HEK293 (cell line): ENCODE measurements around the gene ZNF546.

Source experiments
- CTCF ChIA-PET: fragments of 350-600 bp; formaldehyde crosslinking; extraction: SDS; loops from one replicate; lab custom pipeline; 2021; ENCODE audit warnings: antibody characterized with exemption; lab: Yijun Ruan, JAX
- POLR2A ChIA-PET: fragments of 300-600 bp; formaldehyde crosslinking; extraction: SDS; loops from one replicate; lab custom pipeline; 2020; ENCODE audit warnings: antibody characterized with exemption, inconsistent platforms; lab: Yijun Ruan, JAX
- H3K27ac ChIP-seq: fragments of 200-500 bp; sonication (Bioruptor generic); 2 replicates; pipeline ENCODE4 v1.5.1; 2014; ENCODE audit warnings: low read depth, low read length, control low read depth, inconsistent platforms; ENCODE audit errors: extremely low read depth
- H3K36me3 ChIP-seq, 2 experiments: fragments of 200-500 bp in 1 of 2; sonication (Bioruptor generic) in 1 of 2; 1 replicate in 1 of 2; 2 replicates in 1 of 2; pipeline ENCODE4 v1.5.1; 2014 to 2017; ENCODE audit warnings: inconsistent platforms in 2 of 2, low read length in 2 of 2; ENCODE audit not compliant: control insufficient read depth in 2 of 2, insufficient read depth in 1 of 2
- H3K4me1 ChIP-seq: fragments of 200-500 bp; sonication (Bioruptor generic); 2 replicates; pipeline ENCODE4 v1.5.1; 2014; ENCODE audit warnings: mild to moderate bottlenecking, low read length, inconsistent platforms; ENCODE audit not compliant: control insufficient read depth, insufficient read depth
- H3K4me3 ChIP-seq: 2 replicates; pipeline ENCODE4 v1.5.1; 2011; ENCODE audit warnings: low read depth, mild to moderate bottlenecking, control low read depth, low read length, moderate library complexity
- H3K9me3 ChIP-seq: fragments of 200-500 bp; sonication (Bioruptor generic); 2 replicates; pipeline ENCODE4 v1.5.1; 2014; ENCODE audit warnings: low read depth, low read length, inconsistent platforms; ENCODE audit not compliant: control insufficient read depth, insufficient read depth
- ELK4 ChIP-seq: IDR thresholded peaks from 2 replicates; pipeline ENCODE4 v1.6.1; 2011; ENCODE audit warnings: mild to moderate bottlenecking, low read depth, low read length, borderline replicate concordance
- HOXA7 ChIP-seq: sonication (generic); formaldehyde crosslinking; IDR thresholded peaks from 2 replicates; pipeline ENCODE4 v1.8.1; 2022; ENCODE audit warnings: missing genetic modification reagents, borderline replicate concordance
- MZF1 ChIP-seq: fragments of 450-650 bp; formaldehyde crosslinking; IDR thresholded peaks from 2 replicates; pipeline ENCODE4 v1.5.1; 2017; ENCODE audit warnings: missing biosample characterization, missing genetic modification characterization, borderline replicate concordance
- RBAK ChIP-seq: fragments of 450-650 bp; formaldehyde crosslinking; IDR thresholded peaks from 2 replicates; pipeline ENCODE4 v1.5.1; 2016; ENCODE audit warnings: missing biosample characterization, missing genetic modification characterization
- SALL2 ChIP-seq: fragments of 450-650 bp; formaldehyde crosslinking; IDR thresholded peaks from 2 replicates; pipeline ENCODE4 v1.5.0; 2017; ENCODE audit warnings: missing biosample characterization, mild to moderate bottlenecking, missing genetic modification characterization, borderline replicate concordance
- SETDB1 ChIP-seq: IDR thresholded peaks from one replicate; pipeline ENCODE4 v1.6.1; 2017; ENCODE audit warnings: mild to moderate bottlenecking, low read length, moderate library complexity, mixed read lengths; ENCODE audit not compliant: insufficient read length
- ZEB2 ChIP-seq: fragments of 450-650 bp; formaldehyde crosslinking; IDR thresholded peaks from 2 replicates; pipeline ENCODE4 v1.5.1; 2016; ENCODE audit warnings: missing biosample characterization, missing genetic modification characterization
- ZFP3 ChIP-seq: fragments of 450-650 bp; formaldehyde crosslinking; IDR thresholded peaks from 2 replicates; pipeline ENCODE4 v1.5.1; 2016; ENCODE audit warnings: low read depth, missing biosample characterization, missing genetic modification characterization
- ZNF121 ChIP-seq: fragments of 450-650 bp; formaldehyde crosslinking; IDR thresholded peaks from 2 replicates; pipeline ENCODE4 v1.5.1; 2016; ENCODE audit warnings: missing biosample characterization, missing genetic modification characterization
- ZNF132 ChIP-seq: fragments of 450-650 bp; formaldehyde crosslinking; IDR thresholded peaks from 2 replicates; pipeline ENCODE4 v1.5.1; 2017; ENCODE audit warnings: missing biosample characterization, missing genetic modification characterization, borderline replicate concordance
- ZNF169 ChIP-seq: fragments of 450-650 bp; formaldehyde crosslinking; IDR thresholded peaks from 2 replicates; pipeline ENCODE4 v1.5.1; 2016; ENCODE audit warnings: missing biosample characterization, missing genetic modification characterization
- ZNF18 ChIP-seq: fragments of 450-650 bp; formaldehyde crosslinking; IDR thresholded peaks from 2 replicates; pipeline ENCODE4 v1.5.1; 2016; ENCODE audit warnings: missing biosample characterization, missing genetic modification characterization
- ZNF211 ChIP-seq: fragments of 450-650 bp; formaldehyde crosslinking; IDR thresholded peaks from 2 replicates; pipeline ENCODE4 v1.5.1; 2016; ENCODE audit warnings: low read depth, missing biosample characterization, missing genetic modification characterization
- ZNF221 ChIP-seq: fragments of 450-650 bp; formaldehyde crosslinking; IDR thresholded peaks from 2 replicates; pipeline ENCODE4 v1.5.1; 2017; ENCODE audit warnings: missing biosample characterization, missing genetic modification characterization, borderline replicate concordance
- ZNF366 ChIP-seq: fragments of 450-650 bp; formaldehyde crosslinking; conservative IDR thresholded peaks from 2 replicates; pipeline ENCODE4 v1.5.1; 2016; ENCODE audit warnings: missing biosample characterization, missing genetic modification characterization
- ZNF473 ChIP-seq: fragments of 450-650 bp; formaldehyde crosslinking; IDR thresholded peaks from 2 replicates; pipeline ENCODE4 v1.5.1; 2017; ENCODE audit warnings: missing biosample characterization, missing genetic modification characterization
- ZNF510 ChIP-seq: fragments of 450-650 bp; formaldehyde crosslinking; IDR thresholded peaks from 2 replicates; pipeline ENCODE4 v1.5.1; 2018; ENCODE audit warnings: mild to moderate bottlenecking, missing genetic modification characterization, missing biosample characterization; ENCODE audit not compliant: insufficient replicate concordance
- ZNF585B ChIP-seq: fragments of 450-650 bp; formaldehyde crosslinking; IDR thresholded peaks from 2 replicates; pipeline ENCODE4 v1.5.1; 2016; ENCODE audit warnings: missing biosample characterization, missing genetic modification characterization
- ZNF621 ChIP-seq: fragments of 450-650 bp; formaldehyde crosslinking; IDR thresholded peaks from 2 replicates; pipeline ENCODE4 v1.5.1; 2017; ENCODE audit warnings: missing biosample characterization, missing genetic modification characterization
- ZNF660 ChIP-seq: fragments of 450-650 bp; IDR thresholded peaks from 2 replicates; pipeline ENCODE4 v1.5.1; 2018; ENCODE audit warnings: missing biosample characterization, mild to moderate bottlenecking, missing genetic modification characterization
- ZNF76 ChIP-seq: fragments of 450-650 bp; formaldehyde crosslinking; IDR thresholded peaks from 2 replicates; pipeline ENCODE4; 2016; ENCODE audit warnings: low read depth, missing biosample characterization, missing genetic modification characterization, borderline replicate concordance
- ZNF792 ChIP-seq: fragments of 450-650 bp; formaldehyde crosslinking; IDR thresholded peaks from 2 replicates; pipeline ENCODE4 v1.5.1; 2016; ENCODE audit warnings: missing biosample characterization, missing genetic modification characterization
- ZNF830 ChIP-seq: fragments of 450-650 bp; IDR thresholded peaks from 2 replicates; pipeline ENCODE4 v1.5.0; 2018; ENCODE audit warnings: missing biosample characterization, missing genetic modification characterization, low read depth, mild to moderate bottlenecking, moderate library complexity
- ZSCAN16 ChIP-seq: fragments of 450-650 bp; formaldehyde crosslinking; IDR thresholded peaks from 2 replicates; pipeline ENCODE4 v1.5.1; 2016; ENCODE audit warnings: missing biosample characterization, missing genetic modification characterization
- TF ChIP-seq, protein P1 (sequence below): fragments of 450-650 bp; formaldehyde crosslinking; IDR thresholded peaks from 2 replicates; pipeline ENCODE4 v1.5.1; 2016; ENCODE audit warnings: missing biosample characterization, missing genetic modification characterization
- TF ChIP-seq, protein P2 (sequence below): fragments of 450-650 bp; formaldehyde crosslinking; conservative IDR thresholded peaks from 2 replicates; pipeline ENCODE4 v1.5.1; 2016; ENCODE audit warnings: low read depth, missing biosample characterization, missing genetic modification characterization
- TF ChIP-seq, protein P3 (sequence below): fragments of 450-650 bp; formaldehyde crosslinking; optimal IDR thresholded peaks from 2 replicates; pipeline ENCODE3; 2016; ENCODE audit warnings: missing biosample characterization, mild to moderate bottlenecking, missing genetic modification characterization

Gene ZNF546

DNA sequence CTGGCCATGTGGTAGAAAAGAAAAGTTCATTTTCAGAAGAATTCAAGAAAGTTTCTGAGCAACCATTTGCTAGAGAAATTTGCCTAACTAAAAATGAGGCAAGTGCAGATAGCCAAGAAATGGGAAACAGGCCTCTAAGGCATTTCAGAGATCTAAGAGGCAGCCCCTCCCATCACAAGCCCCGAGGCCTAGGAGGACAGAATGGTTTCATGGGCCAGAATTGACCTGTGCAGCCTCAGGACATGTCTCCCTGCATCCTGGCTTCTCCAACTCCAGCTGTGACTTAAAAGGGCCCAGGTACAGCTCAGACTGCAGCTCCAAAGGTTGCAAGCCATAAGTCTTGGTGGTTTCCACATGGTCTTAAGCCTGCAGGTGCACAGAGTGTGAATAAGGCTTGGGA lies 3.3 kb upstream of the ZNF546 start:
- ChIA-PET POLR2A (interaction anchor here (1.0 kb wide), 1 partner anchor 23 kb away, joined by 3 read pairs; no protein-coding TSS in a partner anchor), CTCF (interaction anchor here (0.8 kb wide), 1 partner anchor 151 kb away, joined by 5 read pairs; no protein-coding TSS in a partner anchor)
- H3K4me3 ChIP-seq: no peak overlapping the region
- peaks cover 0 to 25% of the 10 kb centered on the region in 2 experiments; a peak in 2 of 3 replicates for H3K36me3 ChIP-seq
- no peak for TF ChIP-seq ZNF76 (tag by site-specific recombination)
- TF ChIP-seq ZNF510 (tag by site-specific recombination): peak; percentile 40
- TF ChIP-seq ZNF221 (tag by site-specific recombination): 0 out of 2 replicates have a peak, but pooled peaks have one; percentile 20
- no peak for TF ChIP-seq ZNF18 (tag by site-specific recombination)
- no peak for TF ChIP-seq ZNF621 (tag by site-specific recombination)
- no peak for TF ChIP-seq ZNF132 (tag by site-specific recombination)
- TF ChIP-seq RBAK (tag by site-specific recombination): no peak
- no peak for TF ChIP-seq ZNF169 (tag by site-specific recombination)
- TF ChIP-seq, protein P1, sequence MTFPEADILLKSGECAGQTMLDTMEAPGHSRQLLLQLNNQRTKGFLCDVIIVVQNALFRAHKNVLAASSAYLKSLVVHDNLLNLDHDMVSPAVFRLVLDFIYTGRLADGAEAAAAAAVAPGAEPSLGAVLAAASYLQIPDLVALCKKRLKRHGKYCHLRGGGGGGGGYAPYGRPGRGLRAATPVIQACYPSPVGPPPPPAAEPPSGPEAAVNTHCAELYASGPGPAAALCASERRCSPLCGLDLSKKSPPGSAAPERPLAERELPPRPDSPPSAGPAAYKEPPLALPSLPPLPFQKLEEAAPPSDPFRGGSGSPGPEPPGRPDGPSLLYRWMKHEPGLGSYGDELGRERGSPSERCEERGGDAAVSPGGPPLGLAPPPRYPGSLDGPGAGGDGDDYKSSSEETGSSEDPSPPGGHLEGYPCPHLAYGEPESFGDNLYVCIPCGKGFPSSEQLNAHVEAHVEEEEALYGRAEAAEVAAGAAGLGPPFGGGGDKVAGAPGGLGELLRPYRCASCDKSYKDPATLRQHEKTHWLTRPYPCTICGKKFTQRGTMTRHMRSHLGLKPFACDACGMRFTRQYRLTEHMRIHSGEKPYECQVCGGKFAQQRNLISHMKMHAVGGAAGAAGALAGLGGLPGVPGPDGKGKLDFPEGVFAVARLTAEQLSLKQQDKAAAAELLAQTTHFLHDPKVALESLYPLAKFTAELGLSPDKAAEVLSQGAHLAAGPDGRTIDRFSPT: no peak
- TF ChIP-seq ZEB2 (tag by site-specific recombination): no peak
- TF ChIP-seq SALL2 (tag by site-specific recombination): no peak
- no peak for TF ChIP-seq ZNF121 (tag by site-specific recombination)
- no peak for TF ChIP-seq ZNF211 (tag by site-specific recombination)
- no peak for TF ChIP-seq ZNF792 (tag by site-specific recombination)
- no peak for TF ChIP-seq ZNF473 (tag by site-specific recombination)
- peak; percentile 80 for TF ChIP-seq SETDB1
- no peak for TF ChIP-seq HOXA7 (CRISPR knock-in tag)
- TF ChIP-seq ELK4: no peak
- TF ChIP-seq ZSCAN16 (tag by site-specific recombination): no peak
- TF ChIP-seq, protein P2, sequence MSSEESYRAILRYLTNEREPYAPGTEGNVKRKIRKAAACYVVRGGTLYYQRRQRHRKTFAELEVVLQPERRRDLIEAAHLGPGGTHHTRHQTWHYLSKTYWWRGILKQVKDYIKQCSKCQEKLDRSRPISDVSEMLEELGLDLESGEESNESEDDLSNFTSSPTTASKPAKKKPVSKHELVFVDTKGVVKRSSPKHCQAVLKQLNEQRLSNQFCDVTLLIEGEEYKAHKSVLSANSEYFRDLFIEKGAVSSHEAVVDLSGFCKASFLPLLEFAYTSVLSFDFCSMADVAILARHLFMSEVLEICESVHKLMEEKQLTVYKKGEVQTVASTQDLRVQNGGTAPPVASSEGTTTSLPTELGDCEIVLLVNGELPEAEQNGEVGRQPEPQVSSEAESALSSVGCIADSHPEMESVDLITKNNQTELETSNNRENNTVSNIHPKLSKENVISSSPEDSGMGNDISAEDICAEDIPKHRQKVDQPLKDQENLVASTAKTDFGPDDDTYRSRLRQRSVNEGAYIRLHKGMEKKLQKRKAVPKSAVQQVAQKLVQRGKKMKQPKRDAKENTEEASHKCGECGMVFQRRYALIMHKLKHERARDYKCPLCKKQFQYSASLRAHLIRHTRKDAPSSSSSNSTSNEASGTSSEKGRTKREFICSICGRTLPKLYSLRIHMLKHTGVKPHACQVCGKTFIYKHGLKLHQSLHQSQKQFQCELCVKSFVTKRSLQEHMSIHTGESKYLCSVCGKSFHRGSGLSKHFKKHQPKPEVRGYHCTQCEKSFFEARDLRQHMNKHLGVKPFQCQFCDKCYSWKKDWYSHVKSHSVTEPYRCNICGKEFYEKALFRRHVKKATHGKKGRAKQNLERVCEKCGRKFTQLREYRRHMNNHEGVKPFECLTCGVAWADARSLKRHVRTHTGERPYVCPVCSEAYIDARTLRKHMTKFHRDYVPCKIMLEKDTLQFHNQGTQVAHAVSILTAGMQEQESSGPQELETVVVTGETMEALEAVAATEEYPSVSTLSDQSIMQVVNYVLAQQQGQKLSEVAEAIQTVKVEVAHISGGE (tag by site-specific recombination): no peak
- peak; percentile 100 for TF ChIP-seq ZNF585B (tag by site-specific recombination)
- TF ChIP-seq ZFP3: no peak
- TF ChIP-seq, protein P3, sequence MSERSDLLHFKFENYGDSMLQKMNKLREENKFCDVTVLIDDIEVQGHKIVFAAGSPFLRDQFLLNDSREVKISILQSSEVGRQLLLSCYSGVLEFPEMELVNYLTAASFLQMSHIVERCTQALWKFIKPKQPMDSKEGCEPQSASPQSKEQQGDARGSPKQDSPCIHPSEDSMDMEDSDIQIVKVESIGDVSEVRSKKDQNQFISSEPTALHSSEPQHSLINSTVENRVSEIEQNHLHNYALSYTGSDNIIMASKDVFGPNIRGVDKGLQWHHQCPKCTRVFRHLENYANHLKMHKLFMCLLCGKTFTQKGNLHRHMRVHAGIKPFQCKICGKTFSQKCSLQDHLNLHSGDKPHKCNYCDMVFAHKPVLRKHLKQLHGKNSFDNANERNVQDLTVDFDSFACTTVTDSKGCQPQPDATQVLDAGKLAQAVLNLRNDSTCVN (tag by site-specific recombination): peak; percentile 11
- no peak for TF ChIP-seq ZNF830 (tag by site-specific recombination)
- TF ChIP-seq ZNF366: no peak
- TF ChIP-seq ZNF660: no peak
- TF ChIP-seq MZF1: no peak
- H3K27ac ChIP-seq: no peak overlapping the region
- H3K9me3 ChIP-seq: peaks cover 8% of the 10 kb centered on the region; the same call in 1 of the 2 replicates
- peaks cover 9% of the 10 kb centered on the region for H3K4me1 ChIP-seq
